LoVo (cell line): ENCODE data around the gene IL37.

Source experiments
- DNase-seq: peaks from one replicate; pipeline ENCODE4 v3.0.0-alpha.2; 2016; ENCODE audit warnings: low spot score

IL37 gene

DNA sequence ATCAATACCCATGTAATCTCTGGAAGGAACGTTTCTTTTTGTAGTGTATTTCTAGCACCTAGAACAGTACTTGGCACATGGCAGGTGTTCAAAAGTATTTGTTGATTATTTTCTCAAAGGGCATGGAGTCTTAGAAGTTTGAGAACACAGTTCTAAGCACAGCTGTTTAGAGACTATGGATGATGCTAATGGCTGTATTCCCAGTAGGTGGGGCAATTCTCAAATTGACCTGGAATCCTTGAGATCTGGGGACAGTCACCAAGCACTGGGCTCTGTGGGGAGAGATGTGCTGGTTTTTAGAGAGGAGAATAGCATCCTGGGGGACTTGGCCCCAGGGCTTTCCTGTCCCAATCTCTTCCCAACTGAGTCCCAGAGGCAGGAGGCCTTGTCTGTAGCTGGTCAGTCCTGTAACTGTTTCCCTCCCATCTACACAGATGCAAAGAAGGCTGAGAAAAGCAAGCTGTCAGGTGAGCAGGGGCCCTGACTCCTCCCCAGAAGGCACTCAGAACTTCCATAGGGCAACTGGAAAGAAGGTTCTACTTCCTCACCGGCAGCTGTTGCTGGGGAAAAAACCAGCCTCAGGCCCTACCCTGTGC, 49.4 kb downstream of the IL37 start:
- DNase-seq, result no peak

GRCh38 chr2:112962308-112963175, 51.6 kb downstream of the IL37 start:
- DNase-seq, result no peak

DNA sequence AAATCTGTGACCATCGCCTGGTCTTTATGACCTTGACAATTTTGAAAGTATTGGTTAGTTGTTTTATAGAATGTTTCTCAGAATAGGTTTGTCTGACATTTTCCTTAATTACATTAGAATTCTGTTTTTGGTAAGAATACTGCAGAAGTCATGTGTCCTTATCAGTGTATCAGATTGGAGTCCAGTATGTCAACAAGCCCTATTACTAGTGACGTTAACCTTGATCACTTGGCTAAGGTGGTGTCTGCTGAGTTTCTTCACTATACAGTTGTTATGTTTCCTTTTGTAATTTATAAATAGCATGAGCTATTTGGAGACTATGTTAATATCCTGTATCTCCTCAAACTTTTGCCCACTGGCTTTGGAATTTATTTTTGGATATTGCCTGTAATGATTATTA, 56.1 kb downstream of the IL37 start:
- DNase-seq, result no peak
